B cell (primary cell): ENCODE measurements around the gene CA9. TPM values are rescaled to one million over a fixed set of nuclear protein-coding genes. Genes with fewer than 3 reads are reported as not detected.

Source experiments
- ATAC-seq: fragments of 200-7000 bp; cut with Tn5 transposase; one replicate; pipeline ENCODE4 v1.10.0; 2021; ENCODE audit warnings: low read depth, mild to moderate bottlenecking, moderate number of reproducible peaks, moderate library complexity
- CTCF ChIA-PET: fragments of 350-600 bp; sonication (Branson Sonifier 250); formaldehyde crosslinking; loops from one replicate; lab custom pipeline; 2021; ENCODE audit warnings: antibody characterized with exemption, inconsistent platforms; lab: Charles Lee
- POLR2A ChIA-PET: fragments of 350-600 bp; sonication (Branson Sonifier 250); formaldehyde crosslinking; loops from one replicate; lab custom pipeline; 2021; ENCODE audit warnings: antibody characterized with exemption; lab: Charles Lee
- DNase-seq: peaks from one replicate; pipeline ENCODE4 v3.0.0; 2013
- H2AFZ ChIP-seq: 2 replicates; pipeline ENCODE4 v1.6.1; 2012; ENCODE audit warnings: mild to moderate bottlenecking, low read depth, low read length; ENCODE audit not compliant: insufficient read depth, poor library complexity, severe bottlenecking
- H3K27ac ChIP-seq, 2 donors: 1 replicate in 1 of 2; 2 replicates in 1 of 2; pipeline ENCODE4 v1.5.1; 2012 to 2013; ENCODE audit warnings: low read length in 2 of 2, mild to moderate bottlenecking in 2 of 2, moderate library complexity in 1 of 2
- H3K27me3 ChIP-seq, 4 experiments: fragments of 200-600 bp in 1 of 4; sonication (generic) in 1 of 4; replicated peaks in 1 of 4; 1 replicate in 2 of 4; 2 replicates in 2 of 4; pipeline versions ENCODE4 v1.6.1 to v1.7.0; 2013 to 2016; ENCODE audit warnings: low read length in 3 of 4, mild to moderate bottlenecking in 2 of 4, mixed read lengths in 1 of 4, moderate library complexity in 1 of 4; ENCODE audit not compliant: insufficient read depth in 4 of 4, control insufficient read depth in 3 of 4; ENCODE audit errors: control extremely low read depth in 1 of 4
- H3K36me3 ChIP-seq, 2 experiments: replicated peaks in 1 of 2; 1 replicate in 1 of 2; 2 replicates in 1 of 2; pipeline versions ENCODE4 v1.6.1 to v1.7.1; 2013; ENCODE audit warnings: low read length in 1 of 2; ENCODE audit not compliant: insufficient read depth in 2 of 2, control insufficient read depth in 1 of 2; ENCODE audit errors: control extremely low read depth in 1 of 2, extremely low read depth in 1 of 2
- H3K4me1 ChIP-seq, 2 donors: fragments of 200-600 bp in 1 of 2; sonication (generic) in 1 of 2; 1 replicate in 1 of 2; 2 replicates in 1 of 2; pipeline versions ENCODE4 v1.5.1 to v1.6.1; 2013 to 2017; ENCODE audit warnings: low read length in 2 of 2; ENCODE audit not compliant: control insufficient read depth in 2 of 2, insufficient read depth in 2 of 2
- H3K4me2 ChIP-seq: replicated peaks from 2 replicates; pipeline ENCODE3; 2012; ENCODE audit warnings: mild to moderate bottlenecking, low read depth, low read length; ENCODE audit not compliant: poor library complexity, severe bottlenecking
- H3K4me3 ChIP-seq, 5 experiments: fragments of 200-600 bp in 1 of 5; sonication (generic) in 1 of 5; 1 replicate in 3 of 5; 2 replicates in 2 of 5; pipeline versions ENCODE4 v1.5.1 to v1.7.0; 2011 to 2016; ENCODE audit warnings: low read length in 4 of 5, mild to moderate bottlenecking in 4 of 5, low read depth in 2 of 5, control low read depth in 1 of 5, moderate library complexity in 1 of 5; ENCODE audit not compliant: insufficient read depth in 1 of 5; ENCODE audit errors: control extremely low read depth in 1 of 5, extremely low read depth in 1 of 5
- H3K79me2 ChIP-seq: fragments of 200-600 bp; sonication (generic); one replicate; pipeline ENCODE4 v1.6.0; 2016; ENCODE audit warnings: low read length; ENCODE audit not compliant: control insufficient read depth, insufficient read depth
- H3K9ac ChIP-seq: fragments of 200-600 bp; sonication (generic); 2 replicates; pipeline ENCODE4 v1.6.1; 2017; ENCODE audit warnings: mild to moderate bottlenecking, low read length, moderate library complexity
- H3K9me3 ChIP-seq, 3 donors: one replicate each; pipeline versions ENCODE4 v1.6.1 to v1.7.1; 2013; ENCODE audit warnings: low read length in 2 of 3; ENCODE audit not compliant: control insufficient read depth in 2 of 3, insufficient read depth in 1 of 3; ENCODE audit errors: control extremely low read depth in 1 of 3
- H4K20me1 ChIP-seq: 2 replicates; pipeline ENCODE4 v1.6.0; 2012; ENCODE audit warnings: mild to moderate bottlenecking, low read length; ENCODE audit not compliant: insufficient read depth, control insufficient read depth, poor library complexity, severe bottlenecking
- H3K27ac Mint-ChIP-seq: one replicate; pipeline ENCODE4 v1.8.0; 2021; ENCODE audit warnings: mixed read lengths
- H3K27me3 Mint-ChIP-seq: one replicate; pipeline ENCODE4 v1.8.0; 2021; ENCODE audit warnings: mixed read lengths
- H3K4me1 Mint-ChIP-seq: one replicate; pipeline ENCODE4 v1.8.0; 2021; ENCODE audit warnings: mixed read lengths
- H3K4me3 Mint-ChIP-seq: one replicate; pipeline ENCODE4 v1.8.0; 2021; ENCODE audit warnings: mixed read lengths
- H3K9me3 Mint-ChIP-seq: one replicate; pipeline ENCODE4 v1.8.0; 2022; ENCODE audit warnings: mixed read lengths; ENCODE audit not compliant: insufficient read depth
- CTCF ChIP-seq: fragments of 200-600 bp; IDR thresholded peaks from one replicate; pipeline ENCODE4 v1.8.0; 2022; ENCODE audit warnings: antibody characterized with exemption, mild to moderate bottlenecking
- EZH2 ChIP-seq: IDR thresholded peaks from 2 replicates; pipeline ENCODE4 v1.6.1; 2012; ENCODE audit warnings: borderline replicate concordance, low read depth, mild to moderate bottlenecking, moderate library complexity, low read length; ENCODE audit not compliant: insufficient read depth, poor library complexity, severe bottlenecking
- WGBS: methylation state at CpG from one replicate; pipeline ENCODE4 v1.1.5; 2013; ENCODE audit warnings: missing lambda C conversion rate; ENCODE audit not compliant: insufficient coverage; 5-methylcytosine and 5-hydroxymethylcytosine counted together
- intact Hi-C: fragments of 100-400 bp; cut with micrococcal nuclease; formaldehyde crosslinking; loops from one replicate; pipeline ENCODE4 v1.10.0; 2022
- polyA plus RNA-seq: library from polyadenylated mRNA; depleted of rRNA; stranded (reverse); fragments of >200 nt; gene quantifications from 2 replicates; pipeline ENCODE4 v1.2.3, GENCODE V29; 2012
- total RNA-seq, 2 donors: library from RNA; stranded (reverse); fragments of 120-200 nt in 1 of 2; gene quantifications; 1 replicate in 1 of 2; 2 replicates in 1 of 2; pipeline versions ENCODE4 v1.2.3 to v1.2.4, GENCODE V29; 2013 to 2022

CA9 gene
- total and polyA plus RNA-seq, 2 donors (not counting 1 experiment from before 2014, with no cell fraction given), result not detected

GRCh38 chr9:35723908-35724307, 50.2 kb downstream of the CA9 start:
- no peak overlapping the region for H3K9ac ChIP-seq
- peaks cover 38 to 41% of the 10 kb centered on the region in 2 donors for H3K4me1 ChIP-seq
- no peak overlapping the region for H3K27ac Mint-ChIP-seq
- no peak overlapping the region for H3K4me3 Mint-ChIP-seq
- POLR2A ChIA-PET, result no interaction called here
- no peaks in the 10 kb centered on the region for H3K27me3 Mint-ChIP-seq
- no peak overlapping the region for H3K27ac ChIP-seq
- TF ChIP-seq CTCF (no peak), EZH2 (no peak)
- peaks cover 18% of the 10 kb centered on the region for H3K4me1 Mint-ChIP-seq
- no peaks in the 10 kb centered on the region for H3K9me3 ChIP-seq
- WGBS, result 98% methylated on average over 6 of the region's 8 CpGs
- H3K36me3 ChIP-seq, result peaks cover 17 to 88% of the 10 kb centered on the region in 2 experiments
- H3K27me3 ChIP-seq, result no peaks in the 10 kb centered on the region
- CTCF ChIA-PET, result interaction anchor here (0.5 to 20.4 kb wide), 4 partner anchors 8 to 104 kb away, joined by 3 to 195 read pairs (median 14); partner anchors contain the start of genes CREB3, TLN1 and TPM2
- H3K79me2 ChIP-seq, result peaks cover 43% of the 10 kb centered on the region
- no peak overlapping the region for H2AFZ ChIP-seq
- H3K4me2 ChIP-seq, result no peak overlapping the region
- H3K9me3 Mint-ChIP-seq, result no peaks in the 10 kb centered on the region
- DNase-seq (no peak), ATAC-seq (no peak)
- H3K4me3 ChIP-seq, result no peak overlapping the region
- intact Hi-C loops, result no loop called here
- H4K20me1 ChIP-seq, result peaks cover 58% of the 10 kb centered on the region

DNA sequence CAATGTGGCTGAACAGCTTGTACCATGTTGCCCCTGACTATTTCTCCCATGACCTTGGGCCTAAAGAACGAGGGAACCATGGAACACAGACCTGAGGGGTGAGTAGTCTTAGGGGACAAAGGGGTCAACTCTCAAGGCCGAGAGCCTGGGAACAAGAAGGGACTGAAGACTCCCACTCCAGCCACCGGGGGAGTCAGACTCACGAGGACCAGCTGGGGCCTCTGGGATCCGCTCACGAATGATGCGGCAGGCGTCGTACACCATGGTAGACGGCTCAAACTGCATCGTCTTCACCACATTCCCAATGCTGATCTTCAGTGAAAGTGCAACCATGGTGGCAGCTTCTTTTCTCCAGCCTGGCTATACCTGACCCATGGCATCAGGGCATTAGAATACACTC, 51.6 kb downstream of the CA9 start:
- H3K27me3 Mint-ChIP-seq, result no peaks in the 10 kb centered on the region
- peaks cover 42 to 43% of the 10 kb centered on the region in 2 donors for H3K4me1 ChIP-seq
- intact Hi-C loops, result loop anchor here (5.0 kb wide), 1 partner anchor 1268 kb away; the partner anchor contains the start of genes DNAI1 and FAM219A
- H2AFZ ChIP-seq, result no peak overlapping the region
- no peak overlapping the region for H3K27ac Mint-ChIP-seq
- H3K4me1 Mint-ChIP-seq, result peaks cover 4% of the 10 kb centered on the region
- no peaks in the 10 kb centered on the region for H3K27me3 ChIP-seq
- no peak for TF ChIP-seq CTCF
- TF ChIP-seq EZH2, result no peak
- no peak overlapping the region for H3K4me3 ChIP-seq
- no peak overlapping the region for H3K27ac ChIP-seq
- CTCF ChIA-PET, result interaction anchor here (1.2 to 9.0 kb wide), 4 partner anchors 10 to 78 kb away, joined by 3 to 115 read pairs (median 17); no protein-coding TSS in a partner anchor
- H3K9me3 Mint-ChIP-seq, result no peaks in the 10 kb centered on the region
- H3K4me3 Mint-ChIP-seq, result no peak overlapping the region
- DNase-seq (no peak), ATAC-seq (no peak)
- H3K9me3 ChIP-seq, result no peaks in the 10 kb centered on the region
- peaks cover 17 to 76% of the 10 kb centered on the region in 2 experiments for H3K36me3 ChIP-seq
- no peak overlapping the region for H3K4me2 ChIP-seq
- POLR2A ChIA-PET, result interaction anchor here (1.7 kb wide), 1 partner anchor 31 kb away, joined by 3 read pairs; no protein-coding TSS in a partner anchor
- H4K20me1 ChIP-seq, result peaks cover 65% of the 10 kb centered on the region
- WGBS, result 98% methylated on average over 11 of the region's 11 CpGs
- peaks cover 57% of the 10 kb centered on the region for H3K79me2 ChIP-seq
- no peak overlapping the region for H3K9ac ChIP-seq
